Activated CD4-positive, alpha-beta T cell treated with anti-CD3 and anti-CD28 coated beads, Interleukin-2, amount 50 U/mL, for 4 hours (primary cell): ENCODE data around the gene NEURL1.

Experiments used
- DNase-seq, 2 experiments: peaks; one replicate each; pipeline ENCODE4 v3.0.0-alpha.2; 2020

NEURL1 gene

DNA sequence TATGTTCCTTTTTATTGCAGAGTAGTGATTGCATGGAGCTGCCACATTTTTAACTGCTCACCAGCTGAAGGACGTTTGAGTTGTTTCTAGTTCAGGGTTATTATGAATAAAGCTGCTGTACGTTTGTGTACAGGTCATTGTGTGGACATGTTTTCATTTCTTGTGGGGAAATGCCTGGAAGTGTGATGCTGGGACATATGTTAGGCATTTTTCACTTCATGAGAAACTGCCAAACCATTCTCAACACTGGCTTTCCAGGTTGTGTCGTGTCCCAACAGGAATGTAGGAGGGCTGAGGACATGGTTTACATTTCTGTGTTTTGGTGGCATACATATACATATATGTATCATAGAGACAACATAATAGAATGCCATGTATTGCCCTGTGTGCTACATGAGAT lies 73.0 kb downstream of the NEURL1 start:
- no peak for DNase-seq

DNA sequence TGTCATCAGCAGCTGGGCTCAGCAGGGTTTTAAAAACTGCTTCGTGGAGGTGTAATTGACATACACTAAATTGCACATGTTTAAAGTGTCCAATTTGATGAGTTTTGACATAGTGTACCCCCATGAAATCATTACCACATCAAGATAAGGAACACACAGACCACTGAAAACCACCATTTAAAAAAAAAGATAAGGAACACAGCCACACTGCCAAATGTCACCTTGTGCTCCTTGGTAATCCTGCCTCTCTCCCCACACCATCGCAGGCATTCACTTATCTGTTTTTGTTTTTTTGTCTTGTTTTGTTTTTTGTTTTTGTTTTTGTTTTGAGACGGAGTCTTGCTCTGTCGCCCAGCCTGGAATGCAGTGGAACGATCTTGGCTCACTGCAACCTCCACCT lies 75.0 kb downstream of the NEURL1 start:
- DNase-seq = no peak

- DNase-seq = no peak
These were observed 76.4 kb downstream of the NEURL1 start for GRCh38 chr10:103569896-103570295.

GRCh38 chr10:103570844-103571655 lies 77.5 kb downstream of the NEURL1 start:
- DNase-seq = no peak

DNA sequence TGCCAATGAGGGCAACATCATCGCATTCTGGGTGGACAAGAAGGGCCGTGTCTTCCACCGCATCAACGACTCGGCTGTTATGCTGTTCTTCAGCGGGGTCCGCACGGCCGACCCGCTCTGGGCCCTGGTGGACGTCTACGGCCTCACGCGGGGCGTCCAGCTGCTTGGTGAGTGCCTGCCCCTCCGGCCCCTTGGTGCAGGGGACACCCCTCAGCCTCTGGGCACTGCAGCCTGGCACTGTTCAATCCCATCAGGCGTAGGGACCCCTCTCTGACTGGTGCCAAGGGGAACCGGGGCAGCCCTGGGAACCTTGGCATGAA lies 78.1 kb downstream of the NEURL1 start:
- no peak for DNase-seq

GRCh38 chr10:103572347-103573204 lies 79.1 kb downstream of the NEURL1 start:
- DNase-seq = no peak

- no peak for DNase-seq
These were observed 79.6 kb downstream of the NEURL1 start for GRCh38 chr10:103573205-103573487.

GRCh38 chr10:103574097-103575061 lies 80.9 kb downstream of the NEURL1 start:
- no peak for DNase-seq

- DNase-seq = no peak
These were observed 82.0 kb downstream of the NEURL1 start for GRCh38 chr10:103575416-103576075.

GRCh38 chr10:103576076-103576471 lies 82.6 kb downstream of the NEURL1 start:
- no peak for DNase-seq

DNA sequence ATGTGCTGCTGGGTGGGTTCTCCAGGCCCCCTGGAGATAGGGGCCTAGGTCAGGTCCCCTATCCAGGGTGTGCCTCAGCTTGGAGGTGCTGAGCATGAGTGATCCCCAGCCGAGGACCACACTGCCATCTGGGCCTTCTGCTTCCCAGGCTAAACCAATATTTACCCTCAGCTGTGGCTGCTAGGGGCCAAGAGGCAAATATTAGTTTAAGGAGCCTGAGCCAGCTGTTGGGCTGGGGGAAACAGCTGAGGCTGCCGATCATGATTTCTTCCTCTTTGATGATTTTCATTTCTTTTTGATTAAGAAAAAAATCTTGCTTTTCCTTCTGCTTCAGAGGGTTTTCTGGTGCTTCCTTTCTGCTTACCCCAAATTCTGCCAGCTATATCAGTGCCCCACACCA lies 83.4 kb downstream of the NEURL1 start:
- DNase-seq = no peak

GRCh38 chr10:103578782-103579382 lies 85.4 kb downstream of the NEURL1 start:
- DNase-seq = no peak

DNA sequence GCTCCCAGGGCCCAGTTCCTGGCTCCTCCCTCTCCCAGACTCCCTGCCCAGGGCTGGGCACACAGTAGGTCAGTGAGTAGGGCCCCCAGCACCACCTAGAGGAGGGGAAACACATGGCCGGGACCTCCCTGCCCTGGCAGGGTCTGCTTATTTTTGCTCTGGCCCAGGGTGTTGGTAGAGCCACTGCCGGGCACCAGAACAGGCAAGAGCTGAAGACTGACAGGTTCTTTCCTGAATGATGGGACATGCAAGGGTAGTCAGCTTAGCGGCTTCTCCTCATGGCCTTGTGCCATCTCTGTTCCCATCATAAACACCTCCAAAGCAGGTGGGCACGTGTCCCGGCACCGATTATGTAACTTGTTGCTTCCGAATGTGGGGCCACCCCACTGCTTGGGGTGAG lies 86.5 kb downstream of the NEURL1 start:
- DNase-seq = no peak

- DNase-seq = no peak
These were observed 86.9 kb downstream of the NEURL1 start for GRCh38 chr10:103580430-103580829.

- no peak for DNase-seq
These were observed 88.0 kb downstream of the NEURL1 start for GRCh38 chr10:103581499-103581898.

DNA sequence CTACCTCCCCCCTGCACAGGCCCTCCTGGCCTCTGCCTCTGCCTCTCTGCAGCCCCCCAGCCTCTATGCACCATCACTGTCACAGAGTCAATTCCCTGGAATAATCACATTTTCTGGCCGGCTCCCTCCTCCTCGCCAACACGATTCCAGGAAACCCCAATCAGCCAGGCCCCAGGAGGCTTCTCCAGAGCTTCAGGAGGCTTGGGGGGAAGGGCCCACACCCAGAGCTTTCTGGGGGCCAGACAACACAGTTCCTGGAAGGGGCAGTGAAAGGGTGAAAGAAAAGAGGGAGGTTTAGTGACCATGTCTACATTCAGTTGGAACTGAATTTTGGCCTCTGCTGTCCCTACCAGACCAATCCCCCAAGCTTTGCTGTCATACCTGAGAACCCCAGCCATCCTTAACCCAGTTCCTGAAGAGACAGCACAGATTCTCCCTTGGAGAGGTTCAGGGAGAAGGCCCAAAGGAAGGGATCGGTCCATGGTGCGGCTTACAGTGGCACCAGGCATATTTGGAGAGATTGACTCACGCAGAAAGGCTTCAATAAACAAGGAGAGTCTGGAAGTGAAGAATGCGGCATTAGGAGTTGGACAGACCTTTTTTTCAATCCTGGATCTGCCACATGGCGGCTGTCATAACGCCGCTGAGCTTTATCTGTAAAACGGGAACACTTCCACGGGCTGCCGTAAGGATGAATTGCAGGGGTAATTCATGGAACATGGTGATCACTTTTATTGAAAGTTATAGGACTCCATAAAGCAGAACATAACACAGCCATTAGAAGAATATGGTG lies 89.0 kb downstream of the NEURL1 start:
- DNase-seq = no peak

- no peak for DNase-seq
These were observed 90.3 kb downstream of the NEURL1 start for GRCh38 chr10:103583871-103584215.

- peak; percentile 61 to 62 for DNase-seq
These were observed 90.9 kb downstream of the NEURL1 start for GRCh38 chr10:103584216-103585010.

DNA sequence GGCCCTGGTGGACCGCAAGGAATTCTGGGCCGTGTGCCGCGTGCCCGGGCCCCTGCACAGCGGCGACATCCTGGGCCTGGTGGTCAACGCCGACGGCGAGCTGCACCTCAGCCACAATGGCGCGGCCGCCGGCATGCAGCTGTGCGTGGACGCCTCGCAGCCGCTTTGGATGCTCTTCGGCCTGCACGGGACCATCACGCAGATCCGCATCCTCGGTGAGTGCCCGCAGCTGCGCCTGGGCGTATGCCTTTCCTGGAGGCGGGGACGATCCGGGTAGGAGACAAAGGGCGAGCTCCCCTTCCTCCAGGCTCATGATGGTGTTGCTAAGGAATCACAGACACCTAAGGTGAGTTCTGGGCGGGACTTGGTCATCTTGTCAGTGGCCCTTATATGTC lies 91.5 kb downstream of the NEURL1 start:
- no peak for DNase-seq

GRCh38 chr10:103587073-103587472 lies 93.6 kb downstream of the NEURL1 start:
- DNase-seq = no peak
